GM12873 (cell line): ENCODE results near the gene ME1.

Experiments
- CTCF ChIP-seq: IDR thresholded peaks from 2 replicates; pipeline ENCODE4 v1.5.1; 2012; ENCODE audit warnings: low read depth, mild to moderate bottlenecking, moderate library complexity, low read length, control low read depth; ENCODE audit not compliant: insufficient read depth; ENCODE audit errors: missing control alignments

The ME1 gene

GRCh38 chr6:83193747-83194566 is 236.9 kb downstream of the ME1 start:
- TF ChIP-seq CTCF, result no peak

GRCh38 chr6:83192871-83193746 is 237.7 kb downstream of the ME1 start, which contains the start of the genes PGM3 and RWDD2A:
Gene PGM3 (minus strand): TSS chr6:83193265. CDS start chr6:83191012, 2,253 bp downstream.
Gene RWDD2A (plus strand): TSS chr6:83193357. CDS start chr6:83194452, 1,095 bp downstream.
- TF ChIP-seq CTCF, result no peak

GRCh38 chr6:83192456-83192855 is 238.4 kb downstream of the ME1 start:
- TF ChIP-seq CTCF, result no peak

GRCh38 chr6:83190626-83191025 is 240.2 kb downstream of the ME1 start:
- TF ChIP-seq CTCF, result no peak

GRCh38 chr6:83188501-83188900 is 242.3 kb downstream of the ME1 start:
- no peak for TF ChIP-seq CTCF

GRCh38 chr6:83185096-83185495 is 245.8 kb downstream of the ME1 start:
- TF ChIP-seq CTCF, result no peak

- TF ChIP-seq CTCF, result no peak
These were observed 247.6 kb downstream of the ME1 start for GRCh38 chr6:83183082-83183828.
